Mucosa of rectum (tissue), 2 donors: ENCODE results near the gene SERPINB2.

Source experiments
- H3K27ac ChIP-seq, 2 donors: one replicate each; pipeline ENCODE4 v1.7.0; 2013; ENCODE audit warnings: inconsistent platforms in 2 of 2, low read depth in 2 of 2, low read length in 2 of 2
- H3K27me3 ChIP-seq, 2 donors: one replicate each; pipeline ENCODE4 v1.7.0; 2013; ENCODE audit warnings: low read length in 2 of 2; ENCODE audit not compliant: control insufficient read depth in 2 of 2, insufficient read depth in 2 of 2
- H3K36me3 ChIP-seq, 2 donors: one replicate each; pipeline ENCODE4 v1.7.0; 2013; ENCODE audit warnings: low read length in 2 of 2; ENCODE audit not compliant: control insufficient read depth in 2 of 2, insufficient read depth in 2 of 2
- H3K4me1 ChIP-seq, 2 donors: one replicate each; pipeline ENCODE4 v1.7.0; 2013; ENCODE audit warnings: low read length in 2 of 2, mild to moderate bottlenecking in 1 of 2; ENCODE audit not compliant: control insufficient read depth in 2 of 2, insufficient read depth in 2 of 2
- H3K4me3 ChIP-seq, 2 donors: one replicate each; pipeline ENCODE4 v1.7.0; 2013; ENCODE audit warnings: low read length in 2 of 2
- H3K9ac ChIP-seq, 2 donors: one replicate each; pipeline ENCODE4 v1.7.0; 2013; ENCODE audit warnings: low read length in 2 of 2, low read depth in 1 of 2, mild to moderate bottlenecking in 1 of 2
- H3K9me3 ChIP-seq, 2 donors: one replicate each; pipeline ENCODE4 v1.7.0; 2013; ENCODE audit warnings: low read length in 2 of 2; ENCODE audit not compliant: control insufficient read depth in 2 of 2
- donor health status: healthy.
- donor health status: Normal muscosa, but diverticular disease.

The SERPINB2 gene

GRCh38 chr18:63883617-63884016, 3.9 kb upstream of the SERPINB2 start:
- no peak overlapping the region for H3K9ac ChIP-seq
- no peak overlapping the region for H3K4me3 ChIP-seq
- no peaks in the 10 kb centered on the region for H3K36me3 ChIP-seq
- no peaks in the 10 kb centered on the region for H3K9me3 ChIP-seq
- H3K4me1 ChIP-seq, result no peaks in the 10 kb centered on the region
- H3K27me3 ChIP-seq, result no peaks in the 10 kb centered on the region
- H3K27ac ChIP-seq, result no peak overlapping the region

GRCh38 chr18:63888470-63889190, 1.1 kb downstream of the SERPINB2 start:
- no peaks in the 10 kb centered on the region for H3K36me3 ChIP-seq
- no peaks in the 10 kb centered on the region for H3K27me3 ChIP-seq
- H3K9ac ChIP-seq, result no peak overlapping the region
- no peak overlapping the region for H3K27ac ChIP-seq
- H3K4me3 ChIP-seq, result no peak overlapping the region
- no peaks in the 10 kb centered on the region for H3K9me3 ChIP-seq
- no peaks in the 10 kb centered on the region for H3K4me1 ChIP-seq

GRCh38 chr18:63889626-63890025, 2.1 kb downstream of the SERPINB2 start:
- Histone ChIP-seq H3K9ac (no peak overlapping the region), H3K4me3 (no peak overlapping the region), H3K36me3 (no peaks in the 10 kb centered on the region), H3K9me3 (no peaks in the 10 kb centered on the region), H3K27me3 (no peaks in the 10 kb centered on the region), H3K27ac (no peak overlapping the region), H3K4me1 (no peaks in the 10 kb centered on the region)

- Histone ChIP-seq H3K27me3 (no peaks in the 10 kb centered on the region), H3K4me3 (no peak overlapping the region), H3K36me3 (no peaks in the 10 kb centered on the region), H3K27ac (no peak overlapping the region), H3K9ac (no peak overlapping the region), H3K9me3 (no peaks in the 10 kb centered on the region), H3K4me1 (no peaks in the 10 kb centered on the region)
These were observed 2.9 kb downstream of the SERPINB2 start for GRCh38 chr18:63890237-63890949.

- Histone ChIP-seq H3K4me1 (no peaks in the 10 kb centered on the region), H3K36me3 (no peaks in the 10 kb centered on the region), H3K27me3 (no peaks in the 10 kb centered on the region), H3K27ac (no peak overlapping the region), H3K9ac (no peak overlapping the region), H3K9me3 (no peaks in the 10 kb centered on the region), H3K4me3 (no peak overlapping the region)
These were observed 3.4 kb downstream of the SERPINB2 start for GRCh38 chr18:63890950-63891304.

GRCh38 chr18:63892566-63892965, 5.1 kb downstream of the SERPINB2 start:
- Histone ChIP-seq H3K27me3 (no peaks in the 10 kb centered on the region), H3K9ac (no peak overlapping the region), H3K9me3 (no peaks in the 10 kb centered on the region), H3K4me3 (no peak overlapping the region), H3K27ac (no peak overlapping the region), H3K36me3 (no peaks in the 10 kb centered on the region), H3K4me1 (no peaks in the 10 kb centered on the region)

- Histone ChIP-seq H3K27ac (no peak overlapping the region), H3K9ac (no peak overlapping the region), H3K4me1 (no peaks in the 10 kb centered on the region), H3K27me3 (no peaks in the 10 kb centered on the region), H3K9me3 (no peaks in the 10 kb centered on the region), H3K36me3 (no peaks in the 10 kb centered on the region), H3K4me3 (no peak overlapping the region)
These were observed 6.7 kb downstream of the SERPINB2 start for GRCh38 chr18:63894106-63894772.

- H3K4me3 ChIP-seq, result no peak overlapping the region
- no peaks in the 10 kb centered on the region for H3K36me3 ChIP-seq
- H3K9ac ChIP-seq, result no peak overlapping the region
- H3K9me3 ChIP-seq, result no peaks in the 10 kb centered on the region
- H3K27ac ChIP-seq, result no peak overlapping the region
- no peaks in the 10 kb centered on the region for H3K27me3 ChIP-seq
- no peaks in the 10 kb centered on the region for H3K4me1 ChIP-seq
These were observed 7.7 kb downstream of the SERPINB2 start for GRCh38 chr18:63895190-63895589.

- Histone ChIP-seq H3K4me3 (no peak overlapping the region), H3K9ac (no peak overlapping the region), H3K9me3 (no peaks in the 10 kb centered on the region), H3K27me3 (no peaks in the 10 kb centered on the region), H3K36me3 (no peaks in the 10 kb centered on the region), H3K27ac (no peak overlapping the region), H3K4me1 (no peaks in the 10 kb centered on the region)
These were observed 9.6 kb downstream of the SERPINB2 start for GRCh38 chr18:63897072-63897471.

- Histone ChIP-seq H3K4me1 (no peaks in the 10 kb centered on the region), H3K9ac (no peak overlapping the region), H3K36me3 (no peaks in the 10 kb centered on the region), H3K27ac (no peak overlapping the region), H3K4me3 (no peak overlapping the region), H3K9me3 (no peaks in the 10 kb centered on the region), H3K27me3 (no peaks in the 10 kb centered on the region)
These were observed 11.7 kb downstream of the SERPINB2 start for GRCh38 chr18:63899206-63899605.
